Colonic mucosa (tissue), 4 donors: Measurements from ENCODE around the gene MAGEF1. TPM values are rescaled to one million over a fixed set of nuclear protein-coding genes. Genes with fewer than 3 reads are reported as not detected.
A peak's percentile ranks its signal among the peaks of the same experiment; 100 is the strongest.

ENCODE experiments used
- DNase-seq: peaks from one replicate; pipeline ENCODE4 v3.0.0-alpha.2; 2020
- H3K27ac ChIP-seq: fragments of 200-600 bp; one replicate; pipeline ENCODE4 v1.8.0; 2021
- H3K27me3 ChIP-seq: fragments of 200-600 bp; one replicate; pipeline ENCODE4 v1.8.0; 2021
- H3K36me3 ChIP-seq: fragments of 200-600 bp; one replicate; pipeline ENCODE4 v1.8.0; 2021
- H3K4me1 ChIP-seq: fragments of 200-600 bp; one replicate; pipeline ENCODE4 v1.8.0; 2021; ENCODE audit warnings: mild to moderate bottlenecking
- H3K4me3 ChIP-seq: fragments of 200-600 bp; one replicate; pipeline ENCODE4 v1.8.0; 2021
- H3K9ac ChIP-seq, 2 donors: one replicate each; pipeline ENCODE4 v1.7.0; 2013; ENCODE audit warnings: control low read depth in 2 of 2, low read depth in 2 of 2, low read length in 2 of 2
- H3K9me3 ChIP-seq: fragments of 200-600 bp; one replicate; pipeline ENCODE4 v1.8.0; 2021
- intact Hi-C: fragments of 100-400 bp; cut with DNase I; formaldehyde crosslinking; loops from one replicate; pipeline ENCODE4 v1.14.1; 2022
- total RNA-seq, 2 donors: library from RNA; stranded (reverse); fragmentation: NEBNext Ultra II Directional in 1 of 2; extraction: Animal tissue kit (Norgen Biotek cat#: 25700) in 1 of 2; gene quantifications; one replicate each; pipeline ENCODE4 v1.2.1, GENCODE V29; 2021
- TF ChIP-seq, protein P1 (sequence below): fragments of 200-600 bp; IDR thresholded peaks from one replicate; pipeline ENCODE4 v1.8.0; 2022; ENCODE audit warnings: antibody characterized with exemption, mild to moderate bottlenecking
- donor health status: healthy.
- donor health status: DM: no; HTN: no; CAD: no.
- donor health status: DM: no; HTN: no; CAD: no.

MAGEF1 gene
- total RNA-seq, 2 donors from 2014 or later, result 28.3 to 42.6 TPM

DNA sequence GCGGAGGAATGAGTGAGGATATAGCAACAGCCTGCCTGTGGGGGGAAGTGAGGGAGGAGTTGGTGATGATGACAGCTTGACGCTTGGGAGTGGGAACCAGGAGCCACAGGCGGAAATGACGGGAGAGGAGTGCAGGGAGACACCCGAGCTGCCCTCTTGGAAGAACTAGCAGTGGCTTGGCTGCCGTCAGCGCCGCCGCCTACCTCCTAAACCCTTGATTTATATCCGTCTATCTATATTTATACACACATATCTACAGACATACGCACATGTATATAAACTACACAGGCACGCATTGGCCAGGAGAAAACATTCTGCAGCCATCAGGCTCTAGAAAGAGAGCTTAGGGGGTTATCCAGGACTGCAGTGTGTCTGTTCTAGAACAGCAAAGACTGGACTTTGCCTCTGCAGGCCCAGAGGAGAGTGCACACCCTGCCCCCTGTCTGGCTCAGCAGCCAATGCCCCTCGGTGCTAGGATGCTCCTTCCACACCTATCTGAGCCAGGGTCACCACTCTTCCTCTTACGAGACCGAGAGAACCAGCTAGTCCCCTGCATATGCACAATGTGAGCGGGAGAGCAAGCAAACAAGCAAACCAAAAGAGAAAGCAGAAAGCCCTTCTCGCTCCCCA, 45.3 kb upstream of the MAGEF1 start:
- H3K4me3 ChIP-seq, result peak overlapping the region; percentile 15
- no peaks in the 10 kb centered on the region for H3K4me1 ChIP-seq
- intact Hi-C loops, result no loop called here

GRCh38 chr3:184756151-184757021, 44.5 kb upstream of the MAGEF1 start:
- H3K36me3 ChIP-seq, result no peaks in the 10 kb centered on the region
- H3K4me1 ChIP-seq, result no peaks in the 10 kb centered on the region
- intact Hi-C loops, result no loop called here
- DNase-seq, result no peak
- H3K9ac ChIP-seq, result peak overlapping the region in 1 of 2 donors; percentile 16
- peak overlapping the region; percentile 65 for H3K27ac ChIP-seq
- no peak overlapping the region for H3K4me3 ChIP-seq
- TF ChIP-seq, protein P1, sequence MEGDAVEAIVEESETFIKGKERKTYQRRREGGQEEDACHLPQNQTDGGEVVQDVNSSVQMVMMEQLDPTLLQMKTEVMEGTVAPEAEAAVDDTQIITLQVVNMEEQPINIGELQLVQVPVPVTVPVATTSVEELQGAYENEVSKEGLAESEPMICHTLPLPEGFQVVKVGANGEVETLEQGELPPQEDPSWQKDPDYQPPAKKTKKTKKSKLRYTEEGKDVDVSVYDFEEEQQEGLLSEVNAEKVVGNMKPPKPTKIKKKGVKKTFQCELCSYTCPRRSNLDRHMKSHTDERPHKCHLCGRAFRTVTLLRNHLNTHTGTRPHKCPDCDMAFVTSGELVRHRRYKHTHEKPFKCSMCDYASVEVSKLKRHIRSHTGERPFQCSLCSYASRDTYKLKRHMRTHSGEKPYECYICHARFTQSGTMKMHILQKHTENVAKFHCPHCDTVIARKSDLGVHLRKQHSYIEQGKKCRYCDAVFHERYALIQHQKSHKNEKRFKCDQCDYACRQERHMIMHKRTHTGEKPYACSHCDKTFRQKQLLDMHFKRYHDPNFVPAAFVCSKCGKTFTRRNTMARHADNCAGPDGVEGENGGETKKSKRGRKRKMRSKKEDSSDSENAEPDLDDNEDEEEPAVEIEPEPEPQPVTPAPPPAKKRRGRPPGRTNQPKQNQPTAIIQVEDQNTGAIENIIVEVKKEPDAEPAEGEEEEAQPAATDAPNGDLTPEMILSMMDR, result no peak
- no peaks in the 10 kb centered on the region for H3K9me3 ChIP-seq
- H3K27me3 ChIP-seq, result no peaks in the 10 kb centered on the region

More for the DNA sequence above, 45.3 kb upstream of the MAGEF1 start:
- TF ChIP-seq, protein P1, result no peak
- H3K36me3 ChIP-seq, result no peaks in the 10 kb centered on the region
- H3K27me3 ChIP-seq, result no peaks in the 10 kb centered on the region
- H3K27ac ChIP-seq, result peak overlapping the region; percentile 65
- DNase-seq, result peak; percentile 73
- no peaks in the 10 kb centered on the region for H3K9me3 ChIP-seq
- peak overlapping the region in 1 of 2 donors; percentile 48 for H3K9ac ChIP-seq

- H3K4me1 ChIP-seq, result no peaks in the 10 kb centered on the region
- H3K4me3 ChIP-seq, result no peak overlapping the region
- DNase-seq, result no peak
- H3K27ac ChIP-seq, result no peak overlapping the region
- no peaks in the 10 kb centered on the region for H3K9me3 ChIP-seq
- H3K27me3 ChIP-seq, result no peaks in the 10 kb centered on the region
- intact Hi-C loops, result no loop called here
- no peaks in the 10 kb centered on the region for H3K36me3 ChIP-seq
- TF ChIP-seq, protein P1, result no peak
- H3K9ac ChIP-seq, result no peak overlapping the region
These were observed 43.5 kb upstream of the MAGEF1 start for GRCh38 chr3:184755315-184755731.

- H3K4me1 ChIP-seq, result no peaks in the 10 kb centered on the region
- H3K9ac ChIP-seq, result no peak overlapping the region
- H3K9me3 ChIP-seq, result no peaks in the 10 kb centered on the region
- no peak overlapping the region for H3K4me3 ChIP-seq
- DNase-seq, result no peak
- H3K27ac ChIP-seq, result no peak overlapping the region
- H3K36me3 ChIP-seq, result no peaks in the 10 kb centered on the region
- intact Hi-C loops, result no loop called here
- TF ChIP-seq, protein P1, result no peak
- no peaks in the 10 kb centered on the region for H3K27me3 ChIP-seq
These were observed 40.5 kb upstream of the MAGEF1 start for GRCh38 chr3:184752361-184752760.

GRCh38 chr3:184751204-184752040, 39.6 kb upstream of the MAGEF1 start:
- intact Hi-C loops, result no loop called here
- DNase-seq, result no peak
- Histone ChIP-seq H3K36me3 (no peaks in the 10 kb centered on the region), H3K4me1 (no peaks in the 10 kb centered on the region), H3K4me3 (no peak overlapping the region), H3K9me3 (no peaks in the 10 kb centered on the region), H3K9ac (no peak overlapping the region), H3K27ac (no peak overlapping the region), H3K27me3 (no peaks in the 10 kb centered on the region)
- TF ChIP-seq, protein P1, result no peak
